NCI-H1105 (cell line): ENCODE measurements around the gene BBIP1.

Experiments
- DNase-seq: peaks from one replicate; lab custom pipeline; 2025; lab: John Stamatoyannopoulos, UW

Gene BBIP1, protein sequence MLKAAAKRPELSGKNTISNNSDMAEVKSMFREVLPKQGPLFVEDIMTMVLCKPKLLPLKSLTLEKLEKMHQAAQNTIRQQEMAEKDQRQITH

DNA sequence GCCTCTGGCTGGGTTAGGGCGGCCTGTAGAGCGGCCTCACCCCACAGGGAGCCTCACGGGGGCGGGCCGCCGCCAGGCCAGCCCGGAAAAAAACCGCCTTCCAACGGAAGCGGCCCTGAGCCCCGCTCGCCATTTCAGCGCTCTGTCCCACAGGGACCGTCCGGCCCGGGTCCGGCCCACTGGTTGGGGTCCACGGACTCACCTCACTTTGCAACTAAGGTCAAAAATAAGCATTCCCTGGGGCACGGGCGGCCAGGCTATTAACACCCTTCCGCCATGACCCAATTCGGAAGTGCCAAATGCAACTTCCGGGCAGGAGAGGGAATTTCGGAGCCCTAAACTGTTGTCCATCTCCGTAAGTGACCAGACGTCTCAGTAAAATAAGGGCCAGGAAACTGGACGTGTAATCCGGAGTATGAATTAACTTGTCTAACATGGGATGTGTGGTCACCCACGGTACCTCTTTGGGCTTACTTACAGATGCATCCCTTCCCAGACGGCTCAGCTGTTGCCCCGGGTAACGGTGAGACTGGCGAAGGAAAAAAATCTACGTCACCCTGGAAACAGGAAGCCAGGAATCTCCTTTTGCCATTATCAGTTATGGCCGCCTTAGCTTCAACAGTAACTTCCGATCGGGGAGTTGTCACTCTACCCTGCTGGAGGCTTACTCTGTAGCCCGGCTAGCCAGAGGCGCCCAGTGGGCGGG lies at the start of gene BBIP1:
Gene BBIP1, minus strand, starts transcription at position 538 of the 706 bp plus-strand sequence. CDS start 1,023 bp downstream, outside the sequence.
- no peak for DNase-seq

DNA sequence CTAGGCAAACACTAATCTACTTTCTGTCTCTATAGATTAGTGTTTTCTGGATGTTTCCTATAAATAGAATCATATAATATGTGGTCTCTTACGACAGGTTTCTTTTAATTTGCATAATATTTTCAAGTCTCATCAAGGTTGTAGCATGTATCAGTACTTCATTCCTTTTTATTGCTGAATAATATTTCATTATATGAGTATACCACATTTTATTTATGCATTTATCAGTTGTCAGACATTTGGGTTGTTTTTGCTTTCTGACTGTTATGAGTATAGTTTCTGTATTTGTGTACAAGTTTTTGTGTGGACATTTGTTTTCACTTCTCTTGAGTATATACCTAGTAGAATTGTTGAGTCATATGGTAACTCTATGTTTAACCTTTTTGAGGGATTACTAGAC lies 48.7 kb upstream of the BBIP1 start:
- DNase-seq = no peak

DNA sequence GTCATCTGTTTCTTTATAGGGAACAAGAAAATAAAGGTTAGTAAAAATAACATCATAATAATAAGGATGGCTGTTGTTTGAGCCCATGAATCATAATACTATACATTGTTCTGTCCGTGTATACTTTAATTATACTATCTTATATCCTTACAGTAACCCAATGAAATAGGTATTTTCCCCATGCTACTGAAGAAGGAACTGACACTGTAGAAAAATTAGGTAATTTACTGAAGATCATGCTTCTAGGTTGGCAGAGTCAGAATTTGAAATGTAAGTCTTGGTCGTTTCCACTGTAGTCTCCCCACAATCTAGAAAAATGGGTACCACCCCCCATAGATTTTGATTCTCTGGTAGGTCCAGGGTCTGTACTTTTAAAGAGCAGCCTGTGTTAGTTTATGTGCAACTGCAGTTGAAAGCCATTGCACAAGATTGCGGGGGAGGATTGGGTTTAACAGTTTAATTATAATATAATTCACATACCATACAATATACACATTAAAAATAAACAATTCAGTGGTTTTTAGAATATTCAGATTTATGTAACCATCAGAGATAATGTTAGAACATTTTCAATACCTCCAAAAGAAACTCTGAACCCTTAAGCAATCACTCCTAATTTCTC lies 48.1 kb upstream of the BBIP1 start:
- no peak for DNase-seq

DNA sequence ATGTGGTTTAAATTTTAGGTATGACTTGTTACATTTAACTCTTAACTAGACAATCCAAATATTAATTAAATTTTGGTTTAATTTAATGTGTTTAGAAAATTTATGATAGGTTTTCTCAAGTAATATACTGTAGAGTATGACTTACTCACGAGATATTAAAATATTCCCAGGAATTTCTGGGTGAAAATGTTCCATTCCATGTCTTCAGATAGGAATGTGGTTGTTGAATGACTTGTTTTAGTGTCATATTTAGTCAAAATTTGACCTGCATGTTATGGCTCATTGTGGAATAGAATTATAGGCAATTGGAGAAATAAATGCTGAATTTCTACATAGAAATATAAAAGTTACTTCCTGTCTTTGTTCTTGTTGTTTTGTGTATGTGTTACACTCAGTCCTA lies 47.2 kb upstream of the BBIP1 start:
- no peak for DNase-seq

DNA sequence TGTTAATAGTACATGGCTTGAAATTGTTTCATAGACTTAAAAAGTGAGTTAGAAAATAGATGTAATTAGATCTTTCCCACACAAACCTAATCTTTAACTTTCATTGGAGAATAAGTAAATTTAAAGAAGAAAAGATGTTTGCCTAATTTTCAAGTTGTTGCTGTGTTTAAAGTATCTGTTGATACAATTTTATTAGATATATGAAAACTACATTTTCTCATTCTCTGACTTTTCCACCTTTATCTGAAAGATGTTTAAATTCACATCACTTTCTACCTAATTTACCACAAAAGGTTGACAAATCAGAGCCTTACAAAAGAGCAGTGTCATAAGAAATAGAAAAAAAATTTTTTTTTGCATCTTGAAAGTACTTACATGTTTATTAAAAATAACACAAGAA lies 46.2 kb upstream of the BBIP1 start:
- DNase-seq = no peak

DNA sequence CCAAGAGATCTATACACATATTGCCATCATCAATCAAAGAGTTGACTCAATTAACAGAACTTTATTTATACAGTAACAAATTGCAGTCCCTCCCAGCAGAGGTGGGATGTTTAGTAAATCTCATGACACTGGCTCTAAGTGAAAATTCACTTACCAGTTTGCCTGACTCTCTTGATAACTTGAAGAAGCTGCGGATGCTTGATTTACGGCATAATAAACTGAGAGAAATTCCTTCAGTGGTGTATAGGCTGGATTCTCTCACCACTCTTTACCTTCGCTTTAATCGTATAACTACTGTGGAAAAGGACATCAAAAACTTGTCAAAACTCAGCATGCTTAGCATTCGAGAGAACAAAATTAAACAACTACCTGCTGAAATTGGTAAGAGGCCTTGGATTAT lies 45.7 kb upstream of the BBIP1 start:
- DNase-seq = no peak

DNA sequence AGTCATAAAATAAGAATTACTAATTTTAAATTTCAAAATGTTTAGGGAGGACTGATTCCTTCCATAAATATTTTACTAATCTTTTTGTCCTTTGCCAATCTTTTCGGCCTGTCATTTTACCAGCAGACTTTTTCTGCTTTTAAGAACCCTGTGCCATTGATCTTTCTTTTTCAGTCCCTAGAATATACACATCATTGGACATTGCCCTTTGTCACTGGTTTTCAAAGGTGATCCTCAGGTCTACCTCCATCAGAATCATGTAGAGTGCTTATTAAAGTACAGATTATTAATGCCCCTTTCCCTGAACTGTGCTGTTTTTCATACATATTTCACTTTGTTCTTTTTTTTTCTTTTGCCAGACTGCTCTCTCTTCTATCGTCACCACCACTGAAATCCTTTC lies 44.2 kb upstream of the BBIP1 start:
- DNase-seq = no peak

DNA sequence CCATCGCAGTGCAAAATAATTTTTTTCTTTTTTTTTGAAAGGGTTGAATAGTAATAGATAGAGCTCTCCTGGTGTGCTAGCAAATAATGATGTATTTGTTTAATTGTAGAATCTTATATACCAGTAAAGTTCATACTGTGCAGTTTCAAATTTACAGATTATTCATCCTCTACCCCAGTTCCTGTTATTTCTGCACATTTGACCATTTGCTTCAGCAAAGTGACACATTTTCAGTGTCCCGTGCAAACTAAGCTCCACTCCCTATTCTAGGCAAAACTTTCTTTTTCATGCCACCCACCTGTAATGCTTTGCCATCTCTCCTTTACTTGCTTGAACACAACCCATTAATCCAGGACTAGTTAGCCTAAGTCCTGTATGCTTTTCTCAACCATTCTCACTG lies 43.5 kb upstream of the BBIP1 start:
- DNase-seq = no peak

DNA sequence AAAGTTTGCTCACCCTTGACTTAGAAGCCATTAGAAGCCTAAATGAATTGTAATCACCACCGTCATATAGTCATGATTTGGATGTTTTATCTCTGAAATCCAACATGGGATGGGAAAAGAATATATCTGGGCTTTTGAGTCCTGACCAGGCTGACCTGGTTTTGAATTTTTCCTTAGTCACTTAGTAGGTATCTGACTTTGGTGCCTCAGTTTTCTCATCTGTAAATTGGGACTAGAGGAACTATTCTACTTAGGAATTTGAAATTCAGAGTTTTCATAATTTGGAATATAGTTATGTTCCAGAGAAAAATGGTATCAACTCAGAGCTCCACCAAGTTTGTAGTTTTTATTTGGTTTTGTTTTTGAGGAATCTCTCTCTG lies 41.3 kb upstream of the BBIP1 start:
- no peak for DNase-seq

DNA sequence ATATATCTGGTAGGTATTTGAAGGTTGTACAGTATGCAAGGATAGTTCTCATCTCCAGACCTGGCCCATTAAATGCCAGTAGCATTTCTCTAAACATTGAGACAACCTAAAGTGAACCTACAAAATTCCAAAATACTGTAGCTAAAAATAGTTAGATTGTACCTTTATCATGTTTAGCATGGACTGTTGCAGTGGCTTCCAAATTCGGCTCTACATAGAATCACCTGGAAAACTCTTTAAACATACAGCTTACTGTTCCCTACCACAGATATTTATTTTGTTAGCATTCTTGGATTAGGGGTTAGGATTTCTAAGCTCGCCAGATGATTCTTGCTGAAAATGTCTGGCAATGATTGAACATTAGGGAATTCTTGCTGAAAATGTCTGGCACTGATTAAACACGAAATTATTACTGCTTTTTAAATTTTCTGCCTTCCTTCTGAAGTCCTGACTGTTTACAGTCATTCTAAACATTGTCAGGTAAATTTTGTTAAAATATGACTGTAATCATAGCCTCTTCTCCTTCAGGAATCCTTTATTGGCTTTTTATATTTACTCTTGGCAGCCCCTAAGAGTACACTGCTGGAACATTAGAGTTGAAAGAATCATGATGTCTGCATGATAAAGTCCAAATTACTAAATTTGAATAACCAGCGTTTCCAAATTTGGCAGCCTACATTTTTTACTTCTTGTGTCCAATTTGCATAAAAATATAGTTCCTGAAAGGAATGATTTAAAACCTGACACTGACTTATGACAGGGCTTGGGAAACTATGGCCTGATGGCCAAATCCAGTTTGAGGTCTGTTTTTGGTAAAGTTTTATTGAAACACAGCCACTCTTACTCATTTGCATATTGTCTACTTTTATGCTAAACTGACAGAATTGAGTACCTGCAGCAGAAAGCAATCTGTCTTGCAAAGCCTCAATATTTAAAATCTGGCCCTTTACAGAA lies 40.7 kb upstream of the BBIP1 start:
- DNase-seq = no peak

DNA sequence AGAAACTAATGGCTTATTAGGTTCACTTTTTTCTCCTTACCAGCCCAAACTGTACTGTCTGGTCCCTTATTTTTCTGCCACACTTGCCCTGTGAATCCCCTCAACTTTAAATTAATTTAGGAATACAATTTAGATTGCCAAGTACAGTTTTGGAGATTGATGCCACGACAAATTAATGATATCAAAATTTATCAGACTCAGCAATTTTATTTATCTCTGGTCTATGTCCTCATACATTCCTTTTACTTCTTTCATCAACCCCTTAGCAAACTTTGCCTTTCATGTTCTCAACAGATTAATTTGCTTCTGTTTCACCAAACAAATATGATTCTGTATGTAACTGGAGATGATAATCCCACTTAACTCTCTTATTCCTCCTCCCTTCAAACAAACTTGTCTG lies 38.6 kb upstream of the BBIP1 start:
- no peak for DNase-seq

DNA sequence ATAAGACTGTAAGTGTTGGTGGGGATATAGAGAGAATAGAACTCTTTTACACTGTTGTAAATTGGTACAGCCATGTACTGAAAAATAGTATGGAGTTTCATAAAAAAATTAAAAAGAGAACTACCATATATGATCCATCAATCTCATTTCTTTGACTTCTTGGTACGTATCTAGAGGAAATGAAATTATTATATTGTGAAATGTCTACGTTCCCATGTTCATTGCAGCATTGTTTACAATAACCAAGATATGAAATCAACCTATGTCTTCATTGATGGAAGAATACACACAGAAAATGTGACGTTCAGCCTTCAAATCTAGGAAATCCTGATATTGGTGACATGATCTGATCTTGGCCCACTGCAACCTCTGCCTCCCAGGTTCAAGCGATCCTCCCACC lies 32.4 kb upstream of the BBIP1 start:
- DNase-seq = no peak

DNA sequence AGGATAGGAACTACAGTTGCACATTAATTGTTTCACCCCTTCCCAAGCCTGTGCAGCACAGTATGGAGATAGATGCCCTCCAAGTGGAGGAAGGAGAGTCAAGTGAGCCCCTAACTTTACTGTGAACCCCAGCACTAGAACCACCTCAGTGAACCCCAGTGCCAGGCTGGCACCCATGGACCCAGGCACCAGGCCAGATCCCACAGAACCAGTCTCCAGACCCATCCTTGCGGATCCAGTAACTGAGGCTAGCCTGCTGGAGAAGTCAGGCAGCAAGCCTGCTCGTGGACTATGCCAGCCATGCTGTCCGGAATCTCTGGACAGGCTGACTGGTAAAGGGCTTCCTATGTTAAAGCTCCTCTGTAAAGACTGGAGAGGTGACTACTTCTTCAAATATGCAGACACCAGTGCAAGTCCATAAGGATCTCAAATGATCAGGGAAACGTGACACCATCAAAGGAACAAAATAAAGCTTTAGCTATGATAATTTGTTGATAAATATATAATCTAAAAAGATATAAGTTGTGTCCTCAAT lies 28.1 kb upstream of the BBIP1 start:
- DNase-seq = no peak

DNA sequence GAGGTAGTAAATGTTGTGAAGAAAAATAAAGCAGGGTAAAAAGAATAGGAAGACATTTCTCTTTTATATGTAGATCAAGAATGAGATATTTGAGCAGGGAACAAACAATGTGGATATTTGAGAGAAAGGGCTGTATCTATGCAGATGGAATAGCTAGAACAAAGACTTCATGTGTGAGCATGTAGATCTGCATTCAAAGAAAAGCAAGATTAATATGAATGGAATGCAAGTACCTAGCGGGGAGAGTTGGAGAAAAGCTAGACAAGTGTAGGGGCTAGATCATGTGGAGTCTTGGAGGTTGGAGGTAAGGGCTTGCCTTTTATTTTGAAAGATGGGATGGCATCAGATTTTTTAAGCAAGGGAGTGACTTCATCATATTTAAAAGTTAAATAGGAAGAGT lies 27.5 kb upstream of the BBIP1 start:
- no peak for DNase-seq

DNA sequence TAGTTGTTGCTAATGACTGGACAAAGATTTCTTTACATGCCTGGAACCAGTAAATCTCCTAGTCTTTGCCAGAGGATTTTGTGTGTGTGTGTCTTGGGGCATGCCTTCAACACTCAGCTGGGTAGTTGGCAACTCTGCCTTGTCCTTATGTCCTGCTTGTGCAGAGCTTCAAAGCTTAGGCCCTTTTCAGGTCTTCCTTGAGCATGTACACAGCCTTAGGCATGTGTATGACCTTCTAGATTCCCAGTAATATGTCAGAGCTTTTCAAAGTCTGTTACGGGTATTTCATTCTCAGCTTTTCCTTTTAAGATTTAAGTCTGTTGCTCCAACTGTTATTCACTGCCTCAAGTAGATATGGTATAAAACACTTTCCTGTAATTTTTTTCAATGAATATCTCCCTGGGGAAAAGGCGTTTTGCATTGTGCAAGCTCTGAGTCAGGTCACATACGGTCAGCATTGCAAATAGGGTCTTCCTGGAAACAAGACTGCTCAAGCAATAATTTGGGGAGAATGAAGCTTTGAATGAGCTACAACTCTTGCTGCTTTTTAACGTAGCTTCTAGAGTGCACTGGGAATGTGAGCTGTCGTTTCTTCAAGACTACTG lies 25.9 kb upstream of the BBIP1 start:
- no peak for DNase-seq

DNA sequence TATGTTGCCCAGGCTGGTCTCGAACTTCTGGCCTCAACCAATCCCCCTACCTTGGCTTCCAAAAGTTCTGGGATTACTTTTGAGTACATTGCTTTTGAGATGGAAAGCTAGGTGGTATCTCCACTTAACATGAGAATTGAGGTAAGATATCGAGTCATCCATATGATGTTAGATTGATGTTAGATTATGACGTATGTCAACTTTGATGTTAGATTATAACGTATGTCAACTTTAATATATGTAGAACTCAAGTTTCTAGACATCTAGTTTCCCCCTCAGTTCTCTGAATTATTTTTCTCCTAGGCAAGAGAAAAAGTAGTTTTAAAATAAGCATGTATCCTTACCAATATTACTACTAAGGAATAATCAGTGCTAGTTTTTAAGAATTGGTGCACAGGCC lies 20.4 kb upstream of the BBIP1 start:
- no peak for DNase-seq

DNA sequence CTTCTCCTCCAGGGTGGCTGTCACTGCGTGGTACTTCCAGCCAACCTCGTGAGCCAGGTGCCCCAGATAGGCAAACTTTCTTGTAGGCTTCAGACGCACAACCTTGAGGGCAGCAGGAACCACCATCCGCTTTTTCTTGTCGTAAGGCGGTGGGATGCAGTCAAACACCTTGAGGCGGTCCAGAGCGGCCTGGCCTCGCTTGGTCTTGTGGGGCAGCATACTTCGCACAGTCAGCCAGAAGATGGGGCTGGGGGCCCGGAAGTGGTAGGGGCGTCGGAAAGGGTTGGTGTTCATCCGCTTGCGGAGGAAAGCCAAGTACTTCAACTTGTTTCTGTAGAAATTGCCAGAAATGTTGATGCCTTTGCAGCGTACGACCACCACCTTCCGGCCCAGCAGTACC lies 17.8 kb upstream of the BBIP1 start:
- no peak for DNase-seq

DNA sequence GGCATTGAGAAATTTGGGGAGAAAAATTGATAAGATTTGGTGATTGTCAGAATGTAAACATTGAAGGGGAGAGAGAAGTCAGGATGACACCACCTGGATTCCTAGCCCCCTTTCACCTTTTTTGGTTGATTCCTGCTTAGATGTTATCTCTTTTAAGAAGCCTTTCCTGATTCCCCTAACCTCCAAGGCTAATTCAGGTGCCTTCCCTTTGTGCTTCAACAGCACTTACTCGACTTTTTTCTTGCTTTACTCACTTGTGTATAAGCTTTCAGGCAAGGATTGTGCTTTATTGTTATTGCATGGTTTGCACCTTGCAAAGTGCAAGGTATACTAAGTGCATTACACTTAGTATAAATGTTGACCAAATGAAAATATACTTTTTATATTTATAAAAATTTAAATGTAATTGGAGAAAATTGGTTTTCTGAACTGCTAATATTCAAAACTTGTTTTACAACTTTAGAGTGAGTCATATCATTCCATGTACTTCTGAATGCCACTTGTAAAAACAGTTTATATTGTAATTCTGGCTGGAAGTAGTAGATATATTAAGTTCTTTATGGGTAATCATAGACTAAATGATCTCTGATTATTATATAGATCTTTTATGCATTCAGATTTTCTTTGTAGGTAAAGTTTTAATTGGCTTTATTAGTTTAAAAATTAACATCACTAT lies 13.7 kb upstream of the BBIP1 start:
- DNase-seq = no peak

DNA sequence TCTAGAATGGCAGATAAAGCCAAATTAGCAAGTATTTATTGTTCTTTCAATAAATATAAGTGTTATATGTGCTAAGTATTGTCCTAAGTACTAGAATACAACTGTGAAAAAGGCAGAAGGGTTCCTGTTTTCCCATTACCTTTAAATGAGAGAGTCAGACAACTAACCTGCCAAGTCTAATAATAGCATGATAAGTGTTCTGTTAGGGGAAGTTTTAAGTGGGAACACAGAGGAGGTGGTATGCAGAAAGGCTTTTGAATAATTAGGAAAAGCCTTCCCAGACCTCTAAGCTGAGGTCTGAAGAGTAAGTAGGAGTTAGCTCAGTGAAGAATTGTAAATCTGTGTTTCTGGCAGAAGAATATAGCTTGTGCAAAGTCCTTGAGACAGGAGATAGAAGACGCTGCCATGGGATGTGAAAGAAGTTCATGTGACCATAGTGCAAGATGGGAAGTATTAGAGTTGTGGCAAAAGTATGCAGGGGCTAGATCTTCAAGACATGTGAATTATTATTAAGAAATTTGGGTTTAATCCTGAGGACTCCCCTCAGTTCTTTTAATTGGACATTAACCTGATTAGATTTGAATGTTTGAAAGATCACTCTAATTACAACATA lies 12.9 kb upstream of the BBIP1 start:
- no peak for DNase-seq

DNA sequence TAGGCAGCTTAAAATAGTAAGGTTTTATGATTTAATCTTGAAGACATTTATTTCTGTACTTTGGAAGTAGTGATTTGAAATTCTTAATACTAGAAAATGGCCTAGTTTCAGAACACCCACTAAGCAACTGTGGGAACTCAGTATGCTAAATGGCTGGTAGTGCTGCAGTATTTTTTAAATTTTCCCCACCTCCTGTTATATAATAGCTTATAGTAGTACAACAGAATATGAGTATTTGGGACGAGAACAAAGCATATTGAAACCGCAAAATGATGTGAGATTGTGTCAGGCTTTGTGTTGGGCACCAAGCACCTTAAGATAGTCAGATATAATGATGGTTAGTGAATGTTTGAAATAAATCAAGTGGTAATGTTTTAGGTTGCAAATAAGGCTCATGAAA lies 8.5 kb upstream of the BBIP1 start:
- DNase-seq = no peak

DNA sequence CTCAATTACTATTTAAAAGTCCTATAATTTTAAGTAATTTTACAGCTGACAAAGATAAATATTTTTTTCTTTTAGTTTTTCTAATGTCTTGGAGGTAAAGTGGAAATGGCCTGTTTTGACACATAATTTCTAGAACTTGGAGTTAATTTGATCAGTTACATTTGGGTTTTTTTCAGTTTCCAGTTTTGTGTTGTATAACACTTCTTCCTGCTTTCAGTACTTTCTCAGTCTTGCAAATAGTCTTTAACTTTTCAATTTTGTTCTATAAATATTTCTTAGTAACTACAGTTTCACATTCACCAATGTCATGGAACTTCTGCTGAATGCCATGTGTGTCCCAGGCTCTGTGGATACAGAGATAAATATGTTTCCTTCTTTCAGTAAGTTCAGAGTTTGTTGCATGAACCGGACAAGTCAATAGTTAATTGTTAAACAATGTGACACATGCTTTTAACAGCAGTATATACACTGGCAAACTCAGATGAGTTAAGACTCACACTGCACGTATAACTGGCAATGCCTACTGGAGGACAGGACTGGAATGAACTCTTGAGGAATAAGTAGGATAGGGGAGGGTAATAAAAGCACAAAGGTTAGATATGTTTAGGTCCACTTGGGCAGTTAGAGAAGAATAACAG lies 5.0 kb upstream of the BBIP1 start:
- DNase-seq = no peak
